ENCODE measurements around the gene CAMK2B. TPM values are rescaled to one million over a fixed set of nuclear protein-coding genes. Genes with fewer than 3 reads are reported as not detected.

CAMK2B gene
- total RNA-seq, 1 experiment from 2014 or later = 0.34 TPM

DNA sequence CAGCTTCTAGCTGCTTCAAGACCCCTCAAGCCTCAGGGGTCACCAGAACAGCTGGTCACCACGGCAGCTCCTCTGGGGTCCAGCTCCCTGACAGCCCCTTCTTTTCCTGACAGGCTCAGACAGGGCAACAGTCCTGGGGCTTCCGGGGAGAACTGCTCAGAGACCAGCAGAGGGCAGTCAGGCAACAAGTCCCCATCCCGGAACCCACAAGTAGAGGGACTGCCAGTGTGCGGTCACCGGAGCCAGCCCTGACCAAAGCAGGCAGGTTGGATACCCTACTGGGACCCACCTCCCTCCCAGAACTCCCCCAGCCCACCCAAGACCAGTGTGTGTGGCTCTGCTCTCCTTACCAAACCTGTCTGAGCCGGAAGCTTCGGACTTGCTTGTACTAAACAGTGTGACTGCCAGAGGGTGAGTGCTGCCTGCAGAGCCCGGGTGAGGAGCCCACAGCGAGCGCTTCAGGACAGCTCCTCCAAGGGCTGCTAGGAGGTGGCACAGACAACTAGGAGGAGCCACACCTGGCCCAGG is 84.3 kb downstream of the CAMK2B start:
- H3K27ac ChIP-seq (ENCODE audit: low read depth, low read length) = no peak overlapping the region
- ChIA-PET CTCF (interaction anchor here (0.6 to 1.5 kb wide), 11 partner anchors 18 to 324 kb away, joined by 3 to 21 read pairs (median 5); no protein-coding TSS in a partner anchor), POLR2A (no interaction called here), RAD21 (ENCODE audit: low non-redundant PET in 1 of 2, low total read pairs in 2 of 2, uncharacterized antibody in 2 of 2, unreplicated experiment in 2 of 2) (interaction anchor here (0.6 to 1.1 kb wide), 4 partner anchors 38 to 325 kb away, joined by 3 to 4 read pairs (median 3); no protein-coding TSS in a partner anchor)
- peaks cover 0 to 5% of the 10 kb centered on the region in 2 experiments; a peak in 1 of 4 replicates for H3K4me1 ChIP-seq (ENCODE audit: control insufficient read depth in 1 of 2, insufficient read depth in 2 of 2, low read length in 2 of 2)
- BruUV-seq (replicated peaks) = no TSS peak
- peak; percentile 98 for ATAC-seq
- peak; percentile 66 for DNase-seq (ENCODE audit: low read depth, low spot score)
- intact Hi-C loops (cut with micrococcal nuclease) = loop anchor here (1.0 to 5.0 kb wide), 4 partner anchors 66 to 896 kb away; no protein-coding TSS in a partner anchor
- H3K9me2 ChIP-seq (ENCODE audit: insufficient read depth) = no peaks in the 10 kb centered on the region
- no peaks in the 10 kb centered on the region for H3K79me2 ChIP-seq (ENCODE audit: insufficient read depth, low read length)
- peak overlapping the region; percentile 10 for H2AFZ ChIP-seq (ENCODE audit: low read depth, low read length, poor library complexity, severe bottlenecking)
- no peak overlapping the region for H3K4me3 ChIP-seq (replicated peaks in 1 of 2; ENCODE audit: low read depth in 1 of 2, low read length in 2 of 2)
- H3K9ac ChIP-seq (ENCODE audit: low read length) = no peak overlapping the region
- peak overlapping the region; percentile 30 for H3K4me2 ChIP-seq (ENCODE audit: low read length)
- H4K20me1 ChIP-seq (ENCODE audit: insufficient read depth) = no peaks in the 10 kb centered on the region
- no peaks in the 10 kb centered on the region for H3K36me3 ChIP-seq (ENCODE audit: control insufficient read depth in 1 of 2, insufficient read depth in 2 of 2, low read length in 2 of 2)
- no peaks in the 10 kb centered on the region for H3K9me3 ChIP-seq (ENCODE audit: control insufficient read depth in 1 of 2, insufficient read depth in 1 of 2, low read depth in 1 of 2, low read length in 2 of 2)
- no peak for TF ChIP-seq CEBPB (IDR thresholded peaks at IDR 0.05; ENCODE audit: low read depth)
- peak; percentile 93 for TF ChIP-seq RAD21 (IDR thresholded peaks at IDR 0.05; ENCODE audit: low read depth)
- no peak for TF ChIP-seq ZFX (IDR thresholded peaks at IDR 0.05)
- no peak for TF ChIP-seq EZH2phosphoT487 (IDR thresholded peaks at IDR 0.05; ENCODE audit: borderline replicate concordance)
- TF ChIP-seq SRF (IDR thresholded peaks at IDR 0.05; ENCODE audit: low read depth) = no peak
- TF ChIP-seq, protein P1, sequence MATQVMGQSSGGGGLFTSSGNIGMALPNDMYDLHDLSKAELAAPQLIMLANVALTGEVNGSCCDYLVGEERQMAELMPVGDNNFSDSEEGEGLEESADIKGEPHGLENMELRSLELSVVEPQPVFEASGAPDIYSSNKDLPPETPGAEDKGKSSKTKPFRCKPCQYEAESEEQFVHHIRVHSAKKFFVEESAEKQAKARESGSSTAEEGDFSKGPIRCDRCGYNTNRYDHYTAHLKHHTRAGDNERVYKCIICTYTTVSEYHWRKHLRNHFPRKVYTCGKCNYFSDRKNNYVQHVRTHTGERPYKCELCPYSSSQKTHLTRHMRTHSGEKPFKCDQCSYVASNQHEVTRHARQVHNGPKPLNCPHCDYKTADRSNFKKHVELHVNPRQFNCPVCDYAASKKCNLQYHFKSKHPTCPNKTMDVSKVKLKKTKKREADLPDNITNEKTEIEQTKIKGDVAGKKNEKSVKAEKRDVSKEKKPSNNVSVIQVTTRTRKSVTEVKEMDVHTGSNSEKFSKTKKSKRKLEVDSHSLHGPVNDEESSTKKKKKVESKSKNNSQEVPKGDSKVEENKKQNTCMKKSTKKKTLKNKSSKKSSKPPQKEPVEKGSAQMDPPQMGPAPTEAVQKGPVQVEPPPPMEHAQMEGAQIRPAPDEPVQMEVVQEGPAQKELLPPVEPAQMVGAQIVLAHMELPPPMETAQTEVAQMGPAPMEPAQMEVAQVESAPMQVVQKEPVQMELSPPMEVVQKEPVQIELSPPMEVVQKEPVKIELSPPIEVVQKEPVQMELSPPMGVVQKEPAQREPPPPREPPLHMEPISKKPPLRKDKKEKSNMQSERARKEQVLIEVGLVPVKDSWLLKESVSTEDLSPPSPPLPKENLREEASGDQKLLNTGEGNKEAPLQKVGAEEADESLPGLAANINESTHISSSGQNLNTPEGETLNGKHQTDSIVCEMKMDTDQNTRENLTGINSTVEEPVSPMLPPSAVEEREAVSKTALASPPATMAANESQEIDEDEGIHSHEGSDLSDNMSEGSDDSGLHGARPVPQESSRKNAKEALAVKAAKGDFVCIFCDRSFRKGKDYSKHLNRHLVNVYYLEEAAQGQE (IDR thresholded peaks at IDR 0.05; ENCODE audit: low read depth) = no peak
- TF ChIP-seq, protein P2, sequence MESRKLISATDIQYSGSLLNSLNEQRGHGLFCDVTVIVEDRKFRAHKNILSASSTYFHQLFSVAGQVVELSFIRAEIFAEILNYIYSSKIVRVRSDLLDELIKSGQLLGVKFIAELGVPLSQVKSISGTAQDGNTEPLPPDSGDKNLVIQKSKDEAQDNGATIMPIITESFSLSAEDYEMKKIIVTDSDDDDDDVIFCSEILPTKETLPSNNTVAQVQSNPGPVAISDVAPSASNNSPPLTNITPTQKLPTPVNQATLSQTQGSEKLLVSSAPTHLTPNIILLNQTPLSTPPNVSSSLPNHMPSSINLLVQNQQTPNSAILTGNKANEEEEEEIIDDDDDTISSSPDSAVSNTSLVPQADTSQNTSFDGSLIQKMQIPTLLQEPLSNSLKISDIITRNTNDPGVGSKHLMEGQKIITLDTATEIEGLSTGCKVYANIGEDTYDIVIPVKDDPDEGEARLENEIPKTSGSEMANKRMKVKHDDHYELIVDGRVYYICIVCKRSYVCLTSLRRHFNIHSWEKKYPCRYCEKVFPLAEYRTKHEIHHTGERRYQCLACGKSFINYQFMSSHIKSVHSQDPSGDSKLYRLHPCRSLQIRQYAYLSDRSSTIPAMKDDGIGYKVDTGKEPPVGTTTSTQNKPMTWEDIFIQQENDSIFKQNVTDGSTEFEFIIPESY (IDR thresholded peaks at IDR 0.05; ENCODE audit: extremely low read depth, insufficient replicate concordance, low read length) = no peak
- no peak for TF ChIP-seq EZH2 (IDR thresholded peaks at IDR 0.05)
- TF ChIP-seq, protein P3, sequence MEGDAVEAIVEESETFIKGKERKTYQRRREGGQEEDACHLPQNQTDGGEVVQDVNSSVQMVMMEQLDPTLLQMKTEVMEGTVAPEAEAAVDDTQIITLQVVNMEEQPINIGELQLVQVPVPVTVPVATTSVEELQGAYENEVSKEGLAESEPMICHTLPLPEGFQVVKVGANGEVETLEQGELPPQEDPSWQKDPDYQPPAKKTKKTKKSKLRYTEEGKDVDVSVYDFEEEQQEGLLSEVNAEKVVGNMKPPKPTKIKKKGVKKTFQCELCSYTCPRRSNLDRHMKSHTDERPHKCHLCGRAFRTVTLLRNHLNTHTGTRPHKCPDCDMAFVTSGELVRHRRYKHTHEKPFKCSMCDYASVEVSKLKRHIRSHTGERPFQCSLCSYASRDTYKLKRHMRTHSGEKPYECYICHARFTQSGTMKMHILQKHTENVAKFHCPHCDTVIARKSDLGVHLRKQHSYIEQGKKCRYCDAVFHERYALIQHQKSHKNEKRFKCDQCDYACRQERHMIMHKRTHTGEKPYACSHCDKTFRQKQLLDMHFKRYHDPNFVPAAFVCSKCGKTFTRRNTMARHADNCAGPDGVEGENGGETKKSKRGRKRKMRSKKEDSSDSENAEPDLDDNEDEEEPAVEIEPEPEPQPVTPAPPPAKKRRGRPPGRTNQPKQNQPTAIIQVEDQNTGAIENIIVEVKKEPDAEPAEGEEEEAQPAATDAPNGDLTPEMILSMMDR (IDR thresholded peaks at IDR 0.05 in 2 of 3, conservative IDR thresholded peaks at IDR 0.05 in 1 of 3; ENCODE audit: borderline replicate concordance in 1 of 3, insufficient read depth in 1 of 3, low read depth in 2 of 3, low read length in 2 of 3) = peak; percentile 87 to 91 (median 89)
- no peaks in the 10 kb centered on the region for H3K27me3 ChIP-seq (ENCODE audit: insufficient read depth, low read length)
